Ecto neural progenitor cell (in vitro differentiated cells): ENCODE data around the gene THEM5.

Experiments
- DNase-seq: peaks from one replicate; pipeline ENCODE4 v3.0.0-alpha.2; 2018; ENCODE audit warnings: low spot score

THEM5 gene

DNA sequence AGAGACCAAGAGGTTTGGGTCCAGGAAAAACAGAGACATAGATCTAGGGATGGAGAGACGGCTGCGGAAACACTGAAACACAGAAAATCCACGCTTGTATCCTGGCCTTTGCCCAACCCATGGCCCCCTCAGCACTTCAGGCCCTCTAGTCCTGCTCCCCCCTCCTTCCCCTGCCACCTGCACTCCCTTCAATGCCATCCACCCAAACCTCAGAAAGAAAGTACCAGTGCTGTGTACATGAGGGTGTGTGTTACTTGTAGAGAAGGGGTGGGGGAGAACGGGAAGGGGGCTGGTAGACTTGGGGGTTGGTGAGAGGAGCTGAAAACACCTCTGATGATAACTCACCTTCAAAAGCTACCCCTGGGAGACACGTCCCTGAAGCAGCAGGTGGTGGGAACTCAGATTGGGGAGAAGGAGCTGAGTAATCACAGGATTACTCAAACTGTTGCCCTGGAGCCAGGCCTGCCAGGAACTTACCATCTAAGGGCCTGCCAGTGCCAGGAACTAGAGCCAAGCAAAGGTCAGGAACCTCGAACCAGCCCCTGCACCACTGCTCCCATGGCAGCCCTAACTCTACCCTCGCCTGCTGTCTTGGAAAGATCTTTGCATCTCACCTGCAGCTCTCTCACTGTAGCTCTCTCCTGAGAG, 33.4 kb downstream of the THEM5 start:
- no peak for DNase-seq

- no peak for DNase-seq
These were observed 34.2 kb downstream of the THEM5 start for GRCh38 chr1:151819227-151819835.

DNA sequence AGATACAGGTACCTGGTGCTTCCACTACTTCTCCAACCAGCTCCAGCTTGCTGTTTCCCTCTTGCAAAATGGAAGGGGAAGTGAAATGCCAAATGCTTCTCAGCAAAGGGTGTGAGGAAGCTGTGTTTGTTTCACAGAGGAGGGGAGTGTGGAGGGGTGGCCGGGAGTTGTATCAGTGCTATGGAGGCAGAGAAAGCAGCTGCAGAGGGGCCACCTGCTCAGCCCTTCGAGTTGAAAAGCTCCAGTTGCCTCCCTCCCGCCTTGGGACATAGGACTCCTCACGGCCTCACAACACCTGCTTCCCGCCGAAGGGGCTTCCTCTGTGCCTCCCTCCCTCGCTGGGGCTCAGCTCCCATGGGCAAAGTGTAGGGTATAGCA, 36.2 kb downstream of the THEM5 start:
- no peak for DNase-seq

GRCh38 chr1:151816548-151817352, 36.8 kb downstream of the THEM5 start:
- no peak for DNase-seq

- DNase-seq: no peak
These were observed 37.7 kb downstream of the THEM5 start for GRCh38 chr1:151815716-151816327.

DNA sequence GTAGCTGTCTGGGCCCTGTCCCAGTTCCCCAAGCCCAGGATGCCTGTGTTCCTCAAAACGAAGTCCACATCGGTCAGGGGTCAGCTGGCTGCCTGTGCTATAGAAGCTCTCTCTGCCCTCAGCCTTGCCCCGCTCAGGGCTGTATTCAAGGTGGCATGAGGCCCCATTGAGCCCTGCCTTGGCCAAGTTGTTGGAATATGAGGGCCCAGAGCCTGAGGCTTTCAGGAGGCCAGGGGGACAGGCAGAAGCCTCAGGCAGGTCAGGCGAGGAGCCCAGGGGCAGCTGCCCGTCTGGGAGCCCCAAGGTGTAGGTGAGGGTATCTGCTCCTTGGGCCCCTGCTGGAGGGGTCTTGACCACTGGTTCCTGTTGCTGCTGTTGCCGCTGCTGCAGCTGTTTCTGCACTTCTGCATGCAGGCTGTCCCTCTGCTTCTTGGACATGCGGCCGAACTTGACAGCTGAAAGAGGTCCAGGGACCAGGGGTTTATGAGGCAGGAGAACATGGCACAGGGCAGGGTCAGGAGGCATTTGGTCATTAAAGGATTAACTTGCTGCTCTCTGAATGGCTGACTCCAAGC, 38.5 kb downstream of the THEM5 start:
- DNase-seq: no peak

GRCh38 chr1:151814426-151814825, 39.1 kb downstream of the THEM5 start:
- no peak for DNase-seq

DNA sequence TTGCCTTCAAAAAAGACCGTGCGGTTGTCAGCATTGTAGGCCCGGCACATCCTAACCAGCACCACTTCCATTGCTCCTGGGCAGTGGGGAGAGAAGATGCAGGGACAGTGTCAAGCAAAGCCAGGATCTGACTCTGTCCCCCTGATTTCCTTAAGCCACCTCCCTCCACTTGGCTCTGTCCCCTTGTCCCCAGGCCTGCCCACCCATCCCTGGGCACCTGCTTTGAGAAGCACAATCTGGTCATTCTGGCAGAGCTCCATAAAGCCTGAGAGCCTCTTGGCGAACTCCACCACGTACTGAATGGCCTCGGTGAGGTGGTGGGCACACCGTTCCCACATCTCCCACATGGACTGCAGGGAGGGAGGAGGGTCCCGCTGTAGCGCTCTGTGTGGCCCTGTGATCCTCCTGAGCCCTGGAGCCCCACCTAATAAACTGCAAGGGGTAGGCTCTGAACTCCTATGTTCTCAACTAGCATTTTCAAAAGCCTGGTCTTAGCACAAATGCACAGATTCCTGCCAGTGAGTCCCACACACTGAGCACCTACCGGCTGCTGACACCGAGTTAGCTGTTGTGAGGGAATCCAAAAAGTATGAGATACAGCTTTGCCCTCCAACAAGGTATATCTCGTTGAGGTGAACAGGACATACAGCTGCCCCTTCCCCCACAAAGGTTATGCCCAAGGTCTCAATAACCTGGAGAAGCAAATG, 40.1 kb downstream of the THEM5 start:
- DNase-seq: no peak

DNA sequence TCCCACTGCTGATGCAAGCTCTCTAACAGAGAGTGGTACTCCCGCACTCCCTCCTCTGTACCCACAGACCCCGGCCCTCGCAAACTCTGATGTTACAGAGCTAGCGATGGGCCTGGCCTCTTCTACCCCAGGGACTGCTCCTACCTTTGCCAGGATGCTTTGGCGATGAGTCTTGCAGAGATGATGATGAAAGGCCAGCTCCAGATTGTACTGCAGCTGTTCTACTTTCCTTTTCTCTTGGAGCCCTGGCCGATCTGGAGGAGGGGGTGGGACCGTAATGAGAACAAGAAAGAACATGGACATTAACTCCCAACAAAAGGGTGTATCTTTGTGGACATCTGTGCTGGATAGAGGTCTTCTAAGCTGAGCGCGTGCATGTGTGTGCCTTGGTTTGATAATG, 42.3 kb downstream of the THEM5 start:
- no peak for DNase-seq

DNA sequence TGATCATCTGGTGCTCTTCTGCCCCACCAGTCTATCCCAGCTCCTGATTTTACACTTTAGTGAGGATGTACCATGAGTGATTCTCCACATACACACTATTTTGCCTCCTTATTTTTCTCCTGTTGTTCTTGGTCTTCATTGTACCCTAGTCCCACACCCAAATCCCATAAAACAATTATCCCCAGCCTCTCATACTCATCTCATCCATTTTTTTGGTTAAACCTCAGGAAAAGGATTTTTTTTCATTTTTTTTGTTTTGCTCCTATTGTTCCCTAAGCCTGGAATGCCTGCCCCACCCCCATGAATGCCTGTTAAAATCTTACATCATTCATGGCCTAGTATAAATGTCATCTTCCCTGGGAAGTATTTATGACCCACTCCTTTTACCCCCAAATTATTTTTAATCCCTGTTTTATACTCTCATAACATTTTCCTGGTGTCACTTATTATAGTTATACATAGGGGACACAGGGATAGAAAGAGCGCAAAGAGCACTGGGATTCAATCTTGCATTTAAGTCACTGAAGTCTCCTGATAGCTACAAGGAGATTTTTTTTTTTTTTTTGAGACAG, 43.4 kb downstream of the THEM5 start:
- DNase-seq: no peak

DNA sequence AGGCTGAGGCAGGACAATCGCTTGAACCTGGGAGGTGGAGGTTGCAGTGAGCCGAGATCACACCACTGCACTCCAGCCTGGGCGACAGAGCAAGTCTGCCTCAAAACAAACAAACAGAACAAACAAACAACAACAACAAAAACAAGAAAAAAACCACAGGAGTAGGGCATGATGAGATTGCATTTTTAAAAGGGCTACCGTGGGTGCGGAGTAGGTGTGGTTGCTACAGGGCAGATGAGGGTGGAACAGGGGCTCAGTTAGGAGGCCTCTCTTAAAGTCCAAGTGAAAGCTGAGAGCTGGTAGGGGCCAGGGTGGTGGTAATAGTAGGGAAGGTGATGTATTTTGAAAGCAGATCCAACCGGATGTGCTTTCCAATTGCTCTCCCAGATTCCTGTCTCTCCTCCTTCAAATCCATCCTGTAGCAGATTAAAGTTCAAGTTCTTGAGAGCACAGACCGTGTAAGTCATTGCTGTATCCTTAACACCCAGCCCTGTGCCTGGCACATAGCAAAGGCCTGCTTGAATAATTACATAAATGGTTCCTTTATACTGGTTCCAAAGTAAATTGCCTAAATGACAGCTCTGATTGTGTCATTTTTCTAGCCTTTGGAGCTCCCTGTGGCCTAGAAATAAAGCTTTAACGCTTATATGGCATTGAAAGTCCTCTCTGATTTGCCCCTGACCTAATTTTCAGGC, 44.1 kb downstream of the THEM5 start:
- no peak for DNase-seq

- DNase-seq: no peak
These were observed 45.7 kb downstream of the THEM5 start for GRCh38 chr1:151807766-151808165.

DNA sequence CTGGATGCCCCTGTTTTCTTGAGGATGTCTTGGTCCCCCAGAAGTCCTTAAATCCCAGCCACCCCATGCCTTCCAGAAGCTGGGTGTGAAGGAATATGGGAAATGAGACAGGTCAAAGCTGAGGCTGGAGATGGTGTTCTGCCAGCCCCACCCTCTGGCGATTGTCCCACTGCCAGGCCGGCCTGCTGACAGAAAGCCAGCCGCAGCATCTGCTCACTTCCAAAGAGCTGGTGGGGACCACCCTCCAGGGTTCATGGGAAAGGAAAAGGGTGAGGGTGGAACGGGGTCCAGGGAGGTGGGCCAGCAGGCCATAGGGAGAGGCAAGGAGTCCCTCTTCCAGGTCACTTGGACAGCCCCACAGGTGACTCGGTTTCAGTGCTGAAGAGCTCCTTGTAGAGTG, 46.4 kb downstream of the THEM5 start:
- no peak for DNase-seq

- no peak for DNase-seq
These were observed 47.3 kb downstream of the THEM5 start for GRCh38 chr1:151806170-151806569.

DNA sequence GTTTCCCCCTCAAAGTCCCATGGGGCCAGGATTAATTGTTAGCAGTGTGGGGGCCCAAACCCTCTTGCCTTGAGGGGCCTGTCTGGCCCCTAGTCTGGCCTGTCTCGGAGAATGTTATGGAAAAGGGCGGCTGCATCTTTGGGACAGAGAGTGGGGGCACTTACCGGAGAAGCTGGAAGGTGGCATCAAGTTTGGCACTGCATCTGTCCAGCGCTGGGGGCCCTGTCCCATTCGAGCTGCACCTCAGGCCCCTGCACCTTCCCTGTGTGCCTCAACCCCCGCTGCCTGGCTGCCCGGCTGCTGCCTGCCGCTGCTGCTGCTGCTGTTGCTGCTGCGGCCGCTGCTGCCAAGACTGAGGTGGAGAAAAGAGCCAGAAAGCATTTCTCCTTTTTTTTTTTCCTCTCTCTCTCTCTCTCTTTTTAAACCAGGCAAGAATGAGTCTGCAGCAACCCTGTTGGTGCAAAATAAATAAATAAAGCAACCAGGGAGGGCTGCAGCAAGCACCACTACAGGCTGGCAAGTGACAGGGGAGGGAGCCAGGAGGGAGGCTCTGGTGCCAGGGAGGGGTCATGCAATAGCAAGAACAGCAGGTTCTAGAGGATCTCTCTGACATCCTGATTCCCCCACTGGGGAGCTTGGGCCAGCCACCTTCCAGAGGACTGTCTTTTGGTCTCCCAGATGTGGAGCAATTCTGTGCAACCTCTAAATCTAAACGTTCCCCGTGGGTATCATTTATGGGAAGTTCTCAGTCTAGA, 48.3 kb downstream of the THEM5 start, which contains the start of gene LINGO4:
Gene LINGO4 (minus strand): TSS at position 354 of the 755 bp plus-strand sequence. CDS start 2,715 bp downstream, outside the sequence.
- DNase-seq: no peak

GRCh38 chr1:151803915-151804314, 49.6 kb downstream of the THEM5 start:
- DNase-seq: no peak

- no peak for DNase-seq
These were observed 50.3 kb downstream of the THEM5 start for GRCh38 chr1:151803164-151803563.

DNA sequence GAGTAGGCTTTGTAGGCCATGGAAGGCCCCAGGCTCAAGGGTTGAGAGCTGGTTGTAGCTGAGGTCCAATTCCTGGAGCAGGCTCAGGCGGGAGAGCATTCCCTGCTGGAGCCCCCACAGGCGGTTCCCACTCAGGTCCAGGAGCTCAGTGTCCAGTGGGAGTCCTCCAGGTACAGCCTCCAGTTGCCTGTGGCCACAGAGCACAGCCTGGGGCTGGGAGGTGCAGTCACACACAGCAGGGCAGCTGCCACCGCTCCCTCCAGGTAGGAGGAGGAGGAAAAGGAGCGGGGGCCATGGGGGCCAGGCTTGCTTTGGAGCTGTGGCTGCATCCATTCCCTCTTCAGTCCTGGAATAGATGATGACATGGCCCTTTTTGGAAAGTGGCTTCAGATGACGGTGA, 51.1 kb downstream of the THEM5 start:
- no peak for DNase-seq

DNA sequence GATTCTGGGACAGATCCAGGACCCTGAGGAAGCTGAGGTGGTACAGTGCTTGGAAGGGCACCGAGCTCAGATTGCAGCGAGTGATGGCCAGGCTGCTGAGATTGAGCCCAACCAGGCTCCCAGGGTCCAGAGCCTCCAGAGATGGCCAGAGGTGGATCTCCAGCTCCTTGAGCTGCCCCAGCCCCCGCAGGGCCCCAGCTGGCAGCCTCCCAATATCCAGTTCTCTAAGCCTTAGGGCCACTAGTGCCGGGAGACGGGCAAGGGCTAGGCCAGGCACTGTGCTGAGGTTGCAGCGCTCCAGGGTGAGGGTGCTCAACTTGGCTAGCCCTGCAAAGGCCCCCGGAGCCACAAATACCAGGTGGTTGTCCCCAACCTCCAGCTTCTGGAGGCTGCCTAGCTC, 51.7 kb downstream of the THEM5 start:
- DNase-seq: no peak

DNA sequence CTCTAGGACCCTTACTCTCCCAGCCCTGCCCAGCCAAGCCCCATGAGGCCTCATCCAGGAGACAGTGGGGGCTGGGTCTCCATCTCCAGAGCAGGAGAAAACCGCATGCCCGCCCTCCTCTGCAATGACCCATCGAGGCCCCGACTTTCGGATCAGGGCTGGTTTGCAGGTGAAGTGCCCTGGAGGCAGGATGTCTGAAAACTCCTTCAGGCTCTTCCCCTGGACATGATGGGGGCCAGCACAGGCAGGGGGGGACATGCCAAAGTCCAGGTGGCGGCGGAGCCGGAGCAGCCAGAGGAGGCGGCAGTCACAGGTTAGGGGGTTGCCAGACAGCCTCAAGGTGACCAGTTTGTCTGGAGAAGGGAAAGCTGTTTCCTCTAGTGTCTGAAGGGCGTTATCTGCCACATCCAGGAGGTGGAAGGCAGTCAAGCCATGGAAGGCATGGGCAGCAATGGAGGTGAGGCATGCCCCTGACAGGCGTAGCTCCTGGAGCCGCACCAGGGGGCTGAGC, 52.1 kb downstream of the THEM5 start:
- DNase-seq: no peak
